Choroid plexus epithelial cell (primary cell): Measurements from ENCODE around the gene TMCC2.
A peak's percentile ranks its signal among the peaks of the same experiment; 100 is the strongest.

Experiments used
- DNase-seq: peaks from one replicate; pipeline ENCODE4 v3.0.0-alpha.2; 2010; ENCODE audit warnings: low read depth
- H3K4me3 ChIP-seq: 2 replicates; pipeline ENCODE4 v1.5.1; 2011; ENCODE audit warnings: low read depth, mild to moderate bottlenecking, control low read depth, low read length, moderate library complexity
- CTCF ChIP-seq: conservative IDR thresholded peaks from 2 replicates; pipeline ENCODE4 v1.5.1; 2011; ENCODE audit warnings: low read depth, mild to moderate bottlenecking, control low read depth, inconsistent platforms, low read length, moderate library complexity

TMCC2 gene

GRCh38 chr1:205188098-205188497 is 39.6 kb upstream of the TMCC2 start:
- no peak for TF ChIP-seq CTCF
- no peak overlapping the region for H3K4me3 ChIP-seq
- peak; percentile 50 for DNase-seq

GRCh38 chr1:205188596-205188995 is 39.1 kb upstream of the TMCC2 start:
- no peak for DNase-seq
- H3K4me3 ChIP-seq: no peak overlapping the region
- no peak for TF ChIP-seq CTCF

GRCh38 chr1:205189131-205189530 is 38.6 kb upstream of the TMCC2 start:
- H3K4me3 ChIP-seq: no peak overlapping the region

GRCh38 chr1:205190845-205191577 is 36.7 kb upstream of the TMCC2 start:
- no peak for TF ChIP-seq CTCF
- no peak overlapping the region for H3K4me3 ChIP-seq
- no peak for DNase-seq

More at GRCh38 chr1:205189131-205189530, 38.6 kb upstream of the TMCC2 start:
- TF ChIP-seq CTCF: no peak
- no peak for DNase-seq

- no peak overlapping the region for H3K4me3 ChIP-seq
- DNase-seq: no peak
- no peak for TF ChIP-seq CTCF
Measured at GRCh38 chr1:205191622-205192021, 36.1 kb upstream of the TMCC2 start.

- no peak overlapping the region for H3K4me3 ChIP-seq
- no peak for DNase-seq
- no peak for TF ChIP-seq CTCF
Measured at GRCh38 chr1:205192287-205192686, 35.5 kb upstream of the TMCC2 start.

- TF ChIP-seq CTCF: no peak
- no peak overlapping the region for H3K4me3 ChIP-seq
- peak; percentile 37 for DNase-seq
Measured at GRCh38 chr1:205199090-205199930, 28.4 kb upstream of the TMCC2 start.
